C4-2B (cell line): Measurements from ENCODE around the gene EFNB1.

ENCODE experiments used
- CTCF ChIP-seq: fragments of 450-650 bp; conservative IDR thresholded peaks from 2 replicates; pipeline ENCODE4 v1.5.1; 2017; ENCODE audit warnings: mild to moderate bottlenecking
- ZFX ChIP-seq: fragments of 450-650 bp; IDR thresholded peaks from 2 replicates; pipeline ENCODE4 v1.6.1; 2017

GRCh38 chrX:68832516-68833447, 4.0 kb downstream of the EFNB1 start:
- TF ChIP-seq CTCF (no peak), ZFX (no peak)
